LNCaP clone FGC (cell line): ENCODE data around the gene DOCK4.

Experiments used
- DNase-seq: peaks from one replicate; pipeline ENCODE4 v3.0.0-alpha.2; 2011; ENCODE audit warnings: low read depth
- H3K4me3 ChIP-seq: 2 replicates; pipeline ENCODE4 v1.5.1; 2011; ENCODE audit warnings: mild to moderate bottlenecking, low read depth, low read length, control low read depth
- TF ChIP-seq, protein P1 (sequence below): IDR thresholded peaks from 2 replicates; pipeline ENCODE4 v1.5.1; 2012; ENCODE audit warnings: mild to moderate bottlenecking; ENCODE audit not compliant: control insufficient read depth, insufficient read depth; ENCODE audit errors: extremely low read depth

The DOCK4 gene

GRCh38 chr7:111677848-111678247, 528.4 kb downstream of the DOCK4 start:
- DNase-seq = no peak
- TF ChIP-seq, protein P1, sequence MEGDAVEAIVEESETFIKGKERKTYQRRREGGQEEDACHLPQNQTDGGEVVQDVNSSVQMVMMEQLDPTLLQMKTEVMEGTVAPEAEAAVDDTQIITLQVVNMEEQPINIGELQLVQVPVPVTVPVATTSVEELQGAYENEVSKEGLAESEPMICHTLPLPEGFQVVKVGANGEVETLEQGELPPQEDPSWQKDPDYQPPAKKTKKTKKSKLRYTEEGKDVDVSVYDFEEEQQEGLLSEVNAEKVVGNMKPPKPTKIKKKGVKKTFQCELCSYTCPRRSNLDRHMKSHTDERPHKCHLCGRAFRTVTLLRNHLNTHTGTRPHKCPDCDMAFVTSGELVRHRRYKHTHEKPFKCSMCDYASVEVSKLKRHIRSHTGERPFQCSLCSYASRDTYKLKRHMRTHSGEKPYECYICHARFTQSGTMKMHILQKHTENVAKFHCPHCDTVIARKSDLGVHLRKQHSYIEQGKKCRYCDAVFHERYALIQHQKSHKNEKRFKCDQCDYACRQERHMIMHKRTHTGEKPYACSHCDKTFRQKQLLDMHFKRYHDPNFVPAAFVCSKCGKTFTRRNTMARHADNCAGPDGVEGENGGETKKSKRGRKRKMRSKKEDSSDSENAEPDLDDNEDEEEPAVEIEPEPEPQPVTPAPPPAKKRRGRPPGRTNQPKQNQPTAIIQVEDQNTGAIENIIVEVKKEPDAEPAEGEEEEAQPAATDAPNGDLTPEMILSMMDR = no peak
- H3K4me3 ChIP-seq = no peak overlapping the region

- TF ChIP-seq, protein P1 = no peak
- DNase-seq = no peak
- no peak overlapping the region for H3K4me3 ChIP-seq
These were observed 529.4 kb downstream of the DOCK4 start for GRCh38 chr7:111676811-111677210.
